ENCODE measurements around the gene STX16.

DNA sequence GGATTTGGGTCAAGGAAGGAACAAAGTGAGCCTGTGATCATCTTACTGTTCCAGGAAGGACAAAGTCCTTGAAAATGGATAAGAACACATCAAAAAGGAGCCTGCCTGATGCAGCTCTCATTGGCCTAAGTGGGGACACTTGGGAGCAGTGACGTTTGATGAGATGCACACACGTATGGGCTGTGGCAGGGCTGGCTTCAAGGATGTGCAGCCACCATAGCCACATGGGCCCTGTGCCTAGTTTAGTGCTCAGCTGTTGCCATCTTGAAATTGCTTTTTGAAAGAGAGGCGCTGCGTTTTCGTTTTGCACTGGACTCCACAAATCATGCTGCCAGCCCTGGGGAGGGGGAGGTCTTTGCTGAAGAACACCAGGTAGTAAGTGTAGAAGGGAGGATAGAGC, 34.9 kb downstream of the STX16 start:
- TF ChIP-seq, protein P1, sequence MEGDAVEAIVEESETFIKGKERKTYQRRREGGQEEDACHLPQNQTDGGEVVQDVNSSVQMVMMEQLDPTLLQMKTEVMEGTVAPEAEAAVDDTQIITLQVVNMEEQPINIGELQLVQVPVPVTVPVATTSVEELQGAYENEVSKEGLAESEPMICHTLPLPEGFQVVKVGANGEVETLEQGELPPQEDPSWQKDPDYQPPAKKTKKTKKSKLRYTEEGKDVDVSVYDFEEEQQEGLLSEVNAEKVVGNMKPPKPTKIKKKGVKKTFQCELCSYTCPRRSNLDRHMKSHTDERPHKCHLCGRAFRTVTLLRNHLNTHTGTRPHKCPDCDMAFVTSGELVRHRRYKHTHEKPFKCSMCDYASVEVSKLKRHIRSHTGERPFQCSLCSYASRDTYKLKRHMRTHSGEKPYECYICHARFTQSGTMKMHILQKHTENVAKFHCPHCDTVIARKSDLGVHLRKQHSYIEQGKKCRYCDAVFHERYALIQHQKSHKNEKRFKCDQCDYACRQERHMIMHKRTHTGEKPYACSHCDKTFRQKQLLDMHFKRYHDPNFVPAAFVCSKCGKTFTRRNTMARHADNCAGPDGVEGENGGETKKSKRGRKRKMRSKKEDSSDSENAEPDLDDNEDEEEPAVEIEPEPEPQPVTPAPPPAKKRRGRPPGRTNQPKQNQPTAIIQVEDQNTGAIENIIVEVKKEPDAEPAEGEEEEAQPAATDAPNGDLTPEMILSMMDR (conservative IDR thresholded peaks at IDR 0.05): no peak
- TF ChIP-seq ZFX (IDR thresholded peaks at IDR 0.05): no peak
